Activated T-cell treated with anti-CD3 and anti-CD28 coated beads, Interleukin-2, amount 50 U/mL, for 72 hours (primary cell): ENCODE measurements around the gene SLAMF7. TPM values are rescaled to one million over a fixed set of nuclear protein-coding genes. Genes with fewer than 3 reads are reported as not detected.
A peak's percentile ranks its signal among the peaks of the same experiment; 100 is the strongest.

Experiments used
- ATAC-seq, 2 donors: fragments of 150-1000 bp; cut with Tn5 transposase; replicated peaks in 1 of 2; 2 replicates each; pipeline ENCODE4 v1.10.0; 2021; ENCODE audit warnings: moderate library complexity in 2 of 2, mild to moderate bottlenecking in 1 of 2
- DNase-seq, 2 donors: peaks; one replicate each; pipeline ENCODE4 v3.0.0; 2021 to 2022; ENCODE audit warnings: mixed read lengths in 1 of 2
- H3K27ac Mint-ChIP-seq: one replicate; pipeline ENCODE4 v1.8.0; 2022; ENCODE audit warnings: mild to moderate bottlenecking, moderate library complexity, mixed read lengths
- H3K27me3 Mint-ChIP-seq: one replicate; pipeline ENCODE4 v1.8.0; 2022; ENCODE audit warnings: low read depth, mixed read lengths
- H3K36me3 Mint-ChIP-seq, 2 donors: one replicate each; pipeline ENCODE4 v1.8.0; 2022; ENCODE audit warnings: mixed read lengths in 2 of 2, mild to moderate bottlenecking in 1 of 2; ENCODE audit not compliant: insufficient read depth in 2 of 2
- H3K4me1 Mint-ChIP-seq: one replicate; pipeline ENCODE4 v1.8.0; 2022; ENCODE audit warnings: low read depth, mixed read lengths
- H3K4me3 Mint-ChIP-seq, 2 donors: one replicate each; pipeline ENCODE4 v1.8.0; 2022; ENCODE audit warnings: mild to moderate bottlenecking in 2 of 2, mixed read lengths in 2 of 2, moderate library complexity in 2 of 2
- H3K9me3 Mint-ChIP-seq, 2 donors: one replicate each; pipeline ENCODE4 v1.8.0; 2022; ENCODE audit warnings: mixed read lengths in 2 of 2
- total RNA-seq, 2 donors: library from RNA; stranded (reverse); gene quantifications; one replicate each; pipeline ENCODE4 v1.2.3, GENCODE V29; 2022

SLAMF7 gene
- total RNA-seq, 2 donors from 2014 or later = 42.6 to 68.3 TPM

GRCh38 chr1:160795951-160796383, 56.9 kb downstream of the SLAMF7 start, which contains the start of gene LY9:
Gene LY9, plus strand, starts transcription at chr1:160796174. Its CDS starts 14 bp downstream, at chr1:160796188.
- H3K4me1 Mint-ChIP-seq = peaks cover 70% of the 10 kb centered on the region
- H3K36me3 Mint-ChIP-seq = peaks cover 0 to 4% of the 10 kb centered on the region in 2 donors
- DNase-seq (peak; percentile 78 to 85), ATAC-seq (peak; percentile 85 to 87)
- no peaks in the 10 kb centered on the region for H3K9me3 Mint-ChIP-seq
- H3K27ac Mint-ChIP-seq = peak within 1 kb of the TSS; percentile 84
- H3K4me3 Mint-ChIP-seq = peak within 1 kb of the TSS; percentile 88 to 93
- no peaks in the 10 kb centered on the region for H3K27me3 Mint-ChIP-seq

GRCh38 chr1:160797271-160797709, 58.2 kb downstream of the SLAMF7 start:
- no peaks in the 10 kb centered on the region for H3K9me3 Mint-ChIP-seq
- H3K36me3 Mint-ChIP-seq = peaks cover 0 to 4% of the 10 kb centered on the region in 2 donors
- H3K4me1 Mint-ChIP-seq = peaks cover 78% of the 10 kb centered on the region
- DNase-seq = no peak
- no peaks in the 10 kb centered on the region for H3K27me3 Mint-ChIP-seq
- H3K4me3 Mint-ChIP-seq = peak overlapping the region; percentile 88 to 93
- H3K27ac Mint-ChIP-seq = peak overlapping the region; percentile 84
- peak in 1 of 2 donors; percentile 5 for ATAC-seq

- ATAC-seq = peak; percentile 59 to 62
- Mint-ChIP-seq H3K27me3 (no peaks in the 10 kb centered on the region), H3K9me3 (no peaks in the 10 kb centered on the region), H3K36me3 (peaks cover 0 to 6% of the 10 kb centered on the region in 2 donors), H3K4me3 (peak overlapping the region; percentile 88 to 93), H3K27ac (peak overlapping the region; percentile 84), H3K4me1 (peaks cover 83% of the 10 kb centered on the region)
- DNase-seq = peak; percentile 72 to 75
Observed at GRCh38 chr1:160797861-160798273, 58.8 kb downstream of the SLAMF7 start.

GRCh38 chr1:160798439-160798838, 59.4 kb downstream of the SLAMF7 start:
- no peak for ATAC-seq
- no peaks in the 10 kb centered on the region for H3K9me3 Mint-ChIP-seq

GRCh38 chr1:160799641-160800040, 60.6 kb downstream of the SLAMF7 start:
- ATAC-seq = no peak
- DNase-seq = no peak
- no peaks in the 10 kb centered on the region for H3K27me3 Mint-ChIP-seq
- H3K27ac Mint-ChIP-seq = peak overlapping the region; percentile 88
- H3K36me3 Mint-ChIP-seq = peaks cover 0 to 12% of the 10 kb centered on the region in 2 donors
- H3K4me1 Mint-ChIP-seq = peaks cover 92% of the 10 kb centered on the region
- H3K9me3 Mint-ChIP-seq = peaks cover 0 to 2% of the 10 kb centered on the region in 2 donors
- peak overlapping the region; percentile 88 to 93 for H3K4me3 Mint-ChIP-seq

More at GRCh38 chr1:160798439-160798838, 59.4 kb downstream of the SLAMF7 start:
- H3K36me3 Mint-ChIP-seq = peaks cover 0 to 8% of the 10 kb centered on the region in 2 donors
- DNase-seq = no peak
- peak overlapping the region; percentile 88 to 93 for H3K4me3 Mint-ChIP-seq
- peaks cover 88% of the 10 kb centered on the region for H3K4me1 Mint-ChIP-seq
- no peaks in the 10 kb centered on the region for H3K27me3 Mint-ChIP-seq
- H3K27ac Mint-ChIP-seq = peak overlapping the region; percentile 88

GRCh38 chr1:160800142-160800541, 61.1 kb downstream of the SLAMF7 start:
- Mint-ChIP-seq H3K9me3 (peaks cover 0 to 2% of the 10 kb centered on the region in 2 donors), H3K4me3 (peak overlapping the region; percentile 88 to 93), H3K36me3 (peaks cover 0 to 15% of the 10 kb centered on the region in 2 donors), H3K27me3 (no peaks in the 10 kb centered on the region), H3K27ac (peak overlapping the region; percentile 21), H3K4me1 (peaks cover 92% of the 10 kb centered on the region)
- peak; percentile 35 to 44 for DNase-seq
- ATAC-seq = peak in 1 of 2 donors; percentile 10

GRCh38 chr1:160800645-160801408, 61.8 kb downstream of the SLAMF7 start:
- Mint-ChIP-seq H3K9me3 (peaks cover 0 to 5% of the 10 kb centered on the region in 2 donors), H3K27me3 (no peaks in the 10 kb centered on the region), H3K4me1 (peaks cover 92% of the 10 kb centered on the region), H3K27ac (peak overlapping the region; percentile 33), H3K36me3 (peaks cover 3 to 18% of the 10 kb centered on the region in 2 donors), H3K4me3 (peak overlapping the region; percentile 86 to 88)
- ATAC-seq (no peak), DNase-seq (peak in 1 of 2 donors; percentile 19)

- H3K9me3 Mint-ChIP-seq = peaks cover 1 to 9% of the 10 kb centered on the region in 2 donors
- no peak overlapping the region for H3K27ac Mint-ChIP-seq
- H3K36me3 Mint-ChIP-seq = peaks cover 7 to 29% of the 10 kb centered on the region in 2 donors
- H3K4me3 Mint-ChIP-seq = peak overlapping the region in 1 of 2 donors; percentile 88
- H3K27me3 Mint-ChIP-seq = no peaks in the 10 kb centered on the region
- peaks cover 92% of the 10 kb centered on the region for H3K4me1 Mint-ChIP-seq
- DNase-seq (no peak), ATAC-seq (no peak)
Observed at GRCh38 chr1:160801836-160802580, 63.0 kb downstream of the SLAMF7 start.

Other genes starting within 250 kb of the SLAMF7 start
- 10 to 100 TPM; 41.6 to 48.8 TPM for gene SLAMF6, start 216.0 kb upstream of the SLAMF7 start, total RNA-seq
- 10 to 100 TPM; 10.2 to 16.0 TPM for gene CD84, start 159.8 kb upstream of the SLAMF7 start, total RNA-seq
- gene SLAMF1, start 92.2 kb upstream of the SLAMF7 start, total RNA-seq = 100 to 1,000 TPM in 1 of 2 donors, 10 to 100 TPM in 1; 81.4 to 134 TPM
- 100 to 1,000 TPM; 215 to 220 TPM for gene CD48, start 27.4 kb upstream of the SLAMF7 start, total RNA-seq
- 10 to 100 TPM in 1 of 2 donors, 1 to 10 TPM in 1; 7.6 to 19.0 TPM for gene LY9, start 56.9 kb downstream of the SLAMF7 start, total RNA-seq
- gene CD244, start 123.6 kb downstream of the SLAMF7 start, total RNA-seq = 1 to 10 TPM in 1 of 2 donors, under 1 TPM in 1; 0.91 to 1.4 TPM
- gene ITLN1, start 145.9 kb downstream of the SLAMF7 start, total RNA-seq = not detected
- gene ITLN2, start 215.6 kb downstream of the SLAMF7 start, total RNA-seq = not detected